Measurements from ENCODE around the gene SCCPDH.

Gene SCCPDH

GRCh38 chr1:246786606-246787238, 62.5 kb downstream of the SCCPDH start:
- no peak for DNase-seq

GRCh38 chr1:246787781-246788513, 63.7 kb downstream of the SCCPDH start:
- no peak for DNase-seq

GRCh38 chr1:246788895-246789338, 64.7 kb downstream of the SCCPDH start:
- peak; percentile 24 for DNase-seq

- DNase-seq = no peak
Measured at GRCh38 chr1:246789454-246790339, 65.5 kb downstream of the SCCPDH start.

- no peak for DNase-seq
Measured at GRCh38 chr1:246790364-246790763, 66.2 kb downstream of the SCCPDH start.

- DNase-seq = no peak
Measured at GRCh38 chr1:246790833-246791232, 66.6 kb downstream of the SCCPDH start.

GRCh38 chr1:246791303-246791918, 67.2 kb downstream of the SCCPDH start:
- DNase-seq = no peak

GRCh38 chr1:246792603-246793002, 68.4 kb downstream of the SCCPDH start:
- DNase-seq = no peak

- no peak for DNase-seq
Measured at GRCh38 chr1:246793356-246793896, 69.2 kb downstream of the SCCPDH start.

GRCh38 chr1:246794048-246794827, 70.0 kb downstream of the SCCPDH start:
- no peak for DNase-seq

GRCh38 chr1:246794828-246795671, 70.8 kb downstream of the SCCPDH start:
- DNase-seq = peak; percentile 47

GRCh38 chr1:246795906-246796694, 71.9 kb downstream of the SCCPDH start:
- no peak for DNase-seq

- DNase-seq = no peak
Measured at GRCh38 chr1:246797157-246797556, 72.9 kb downstream of the SCCPDH start.

GRCh38 chr1:246797597-246797996, 73.4 kb downstream of the SCCPDH start:
- no peak for DNase-seq

GRCh38 chr1:246798107-246798506, 73.9 kb downstream of the SCCPDH start:
- no peak for DNase-seq

- no peak for DNase-seq
Measured at GRCh38 chr1:246798606-246799496, 74.6 kb downstream of the SCCPDH start.

GRCh38 chr1:246800356-246800755, 76.1 kb downstream of the SCCPDH start:
- DNase-seq = no peak

- DNase-seq = no peak
Measured at GRCh38 chr1:246800756-246801155, 76.5 kb downstream of the SCCPDH start.
